RWPE2 (cell line): Measurements from ENCODE around the gene CRTAC1.
"Not testable (repeated sequence)": the region's sequence is repeated elsewhere in the genome, so short reads cannot be mapped to it uniquely, and the experiment has no call there.

Experiments
- ATAC-seq: fragments of 200-7000 bp; cut with Tn5 transposase; 3 replicates; pipeline ENCODE4 v1.9.1; 2021; ENCODE audit warnings: low read depth
- DNase-seq: peaks from one replicate; pipeline ENCODE4 v3.0.0-alpha.2; 2020; ENCODE audit warnings: low spot score
- H3K27ac ChIP-seq: fragments of 450-650 bp; 2 replicates; pipeline ENCODE4 v1.5.1; 2017; ENCODE audit warnings: mild to moderate bottlenecking; ENCODE audit not compliant: poor library complexity, severe bottlenecking
- H3K27me3 ChIP-seq: fragments of 250-450 bp; sonication (Bioruptor Pico); 2 replicates; pipeline ENCODE4 v1.5.1; 2021; ENCODE audit warnings: mild to moderate bottlenecking, moderate library complexity; ENCODE audit not compliant: insufficient read depth, poor library complexity, severe bottlenecking
- H3K36me3 ChIP-seq: fragments of 250-450 bp; sonication (Bioruptor Pico); 2 replicates; pipeline ENCODE4 v1.5.1; 2020; ENCODE audit warnings: low read depth, mild to moderate bottlenecking, moderate library complexity
- H3K4me1 ChIP-seq: fragments of 250-450 bp; sonication (Bioruptor Pico); 2 replicates; pipeline ENCODE4 v1.5.1; 2021; ENCODE audit warnings: mild to moderate bottlenecking, moderate library complexity; ENCODE audit not compliant: insufficient read depth, poor library complexity, severe bottlenecking
- H3K4me3 ChIP-seq: fragments of 250-450 bp; sonication (Bioruptor Pico); 2 replicates; pipeline ENCODE4 v1.5.1; 2021; ENCODE audit warnings: mild to moderate bottlenecking, moderate library complexity; ENCODE audit not compliant: severe bottlenecking
- H3K9me3 ChIP-seq: fragments of 250-450 bp; sonication (Bioruptor Pico); 2 replicates; pipeline ENCODE4 v1.5.1; 2021; ENCODE audit warnings: mild to moderate bottlenecking, moderate library complexity; ENCODE audit not compliant: severe bottlenecking
- CTCF ChIP-seq: fragments of 450-650 bp; IDR thresholded peaks from one replicate; pipeline ENCODE4 v1.5.1; 2017; ENCODE audit warnings: mild to moderate bottlenecking, moderate library complexity; ENCODE audit not compliant: poor library complexity, severe bottlenecking

CRTAC1 gene

GRCh38 chr10:97844678-97845077 is 185.7 kb downstream of the CRTAC1 start:
- no peak for TF ChIP-seq CTCF
- DNase-seq, result no peak
- Histone ChIP-seq H3K27ac (no peak overlapping the region), H3K27me3 (peaks cover 3% of the 10 kb centered on the region), H3K4me3 (no peak overlapping the region), H3K4me1 (peaks cover 9% of the 10 kb centered on the region), H3K9me3 (no peaks in the 10 kb centered on the region), H3K36me3 (no peaks in the 10 kb centered on the region)
- ATAC-seq, result no peak

- not testable (repeated sequence) for H3K9me3 ChIP-seq, H3K27me3 ChIP-seq, H3K36me3 ChIP-seq, H3K4me3 ChIP-seq, DNase-seq, ATAC-seq, H3K4me1 ChIP-seq, H3K27ac ChIP-seq
These were observed 186.4 kb downstream of the CRTAC1 start for GRCh38 chr10:97843972-97844371.

- no peaks in the 10 kb centered on the region for H3K9me3 ChIP-seq
- DNase-seq, result no peak
- H3K36me3 ChIP-seq, result no peaks in the 10 kb centered on the region
- H3K4me3 ChIP-seq, result no peak overlapping the region
- no peak overlapping the region for H3K27ac ChIP-seq
- TF ChIP-seq CTCF, result no peak
- peaks cover 9% of the 10 kb centered on the region for H3K4me1 ChIP-seq
- ATAC-seq, result no peak
- H3K27me3 ChIP-seq, result peaks cover 3% of the 10 kb centered on the region
These were observed 187.1 kb downstream of the CRTAC1 start for GRCh38 chr10:97843281-97843671.

GRCh38 chr10:97842656-97843280 is 187.7 kb downstream of the CRTAC1 start:
- Histone ChIP-seq H3K27ac (no peak overlapping the region), H3K4me1 (peaks cover 9% of the 10 kb centered on the region), H3K4me3 (no peak overlapping the region), H3K9me3 (no peaks in the 10 kb centered on the region), H3K36me3 (no peaks in the 10 kb centered on the region), H3K27me3 (peaks cover 3% of the 10 kb centered on the region)
- DNase-seq (no peak), ATAC-seq (no peak)
- no peak for TF ChIP-seq CTCF

- H3K27me3 ChIP-seq, H3K4me3 ChIP-seq, H3K4me1 ChIP-seq, H3K9me3 ChIP-seq, H3K36me3 ChIP-seq, ATAC-seq, DNase-seq, H3K27ac ChIP-seq: not testable (repeated sequence)
These were observed 188.3 kb downstream of the CRTAC1 start for GRCh38 chr10:97842114-97842513.

- H3K27ac ChIP-seq, DNase-seq, H3K4me3 ChIP-seq, H3K36me3 ChIP-seq, H3K9me3 ChIP-seq, H3K27me3 ChIP-seq, H3K4me1 ChIP-seq, ATAC-seq: not testable (repeated sequence)
These were observed 189.3 kb downstream of the CRTAC1 start for GRCh38 chr10:97841166-97841565.
